ENCODE data around the gene FAM200B. TPM values are rescaled to one million over a fixed set of nuclear protein-coding genes. Genes with fewer than 3 reads are reported as not detected.

The FAM200B gene
- total and polyA plus RNA-seq, 2 experiments from 2014 or later, result 33.2 to 74.6 TPM

DNA sequence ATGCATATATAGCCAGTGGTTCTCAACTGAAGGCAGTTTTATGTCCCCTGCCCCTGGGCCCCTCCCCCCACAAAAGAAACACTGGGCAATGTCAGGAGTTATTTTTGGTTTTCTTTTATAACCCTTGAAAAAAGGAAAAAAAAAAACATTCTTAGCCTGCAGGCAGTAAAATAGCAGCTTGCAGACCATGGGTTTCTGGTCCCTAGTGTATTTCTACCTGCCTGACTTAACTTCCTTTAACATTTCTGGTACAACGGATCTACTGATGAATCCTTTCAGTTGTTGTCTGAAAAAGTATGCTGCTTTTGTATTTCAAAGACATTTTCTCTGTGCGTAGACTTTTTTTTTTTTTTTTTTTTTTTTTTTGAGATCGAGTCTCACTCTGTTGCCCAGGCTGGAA is 11.1 kb upstream of the FAM200B start:
- Histone ChIP-seq H3K27me3 (replicated peaks; ENCODE audit: insufficient read depth) (no peaks in the 10 kb centered on the region), H3K4me1 (ENCODE audit: insufficient read depth) (peaks cover 11% of the 10 kb centered on the region), H3K36me3 (ENCODE audit: low read depth) (peaks cover 8% of the 10 kb centered on the region; the same call in 1 of the 2 replicates), H3K9ac (no peak overlapping the region), H3K4me2 (ENCODE audit: unreplicated experiment) (no peak overlapping the region), H2AFZ (no peak overlapping the region), H4K20me1 (ENCODE audit: insufficient read depth) (no peaks in the 10 kb centered on the region), H3F3A (ENCODE audit: insufficient read depth) (no peaks in the 10 kb centered on the region), H3K4me3 (no peak overlapping the region), H3K27ac (no peak overlapping the region), H3K9me2 (ENCODE audit: insufficient read depth) (no peaks in the 10 kb centered on the region), H3K9me3 (ENCODE audit: low read depth) (no peaks in the 10 kb centered on the region), H3K79me2 (ENCODE audit: insufficient read depth) (peaks cover 74% of the 10 kb centered on the region)
- TF ChIP-seq EZH2 (IDR thresholded peaks at IDR 0.05; ENCODE audit: insufficient read depth, poor library complexity, severe bottlenecking), result no peak
- no peak for TF ChIP-seq EZH2phosphoT487 (IDR thresholded peaks at IDR 0.05; ENCODE audit: insufficient read depth, low read depth)
- in situ Hi-C loops (cut with MboI), result no loop called here
- WGBS, 2 experiments (ENCODE audit: low coverage in 1 of 2, low lambda C conversion rate in 2 of 2, missing lambda C conversion rate in 2 of 2), result 94 to 96% methylated on average over 2 to 3 of the region's 3 CpGs
- no peak for DNase-seq

DNA sequence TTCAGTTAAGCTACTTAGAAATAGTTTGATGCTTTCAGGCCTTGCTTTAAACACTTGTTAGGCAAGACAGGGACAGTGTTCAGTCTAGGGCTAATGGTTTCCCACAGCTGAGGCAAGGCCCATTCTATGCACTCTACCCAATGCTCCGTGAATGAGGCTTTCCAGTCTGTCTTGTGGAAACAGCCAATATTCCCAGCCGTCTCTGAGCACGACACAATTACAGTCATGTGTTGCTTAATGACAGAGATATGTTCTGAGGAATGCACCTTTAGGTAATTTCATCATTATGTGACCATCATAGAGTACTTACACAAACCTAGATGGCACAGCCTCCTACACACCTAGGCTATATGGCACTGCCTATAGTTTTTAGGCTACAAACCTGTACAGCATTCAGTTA is 9.5 kb upstream of the FAM200B start:
- H3K27me3 ChIP-seq (replicated peaks; ENCODE audit: insufficient read depth), result no peaks in the 10 kb centered on the region
- DNase-seq, result no peak
- H3K9ac ChIP-seq, result no peak overlapping the region
- H3K4me3 ChIP-seq, result no peak overlapping the region
- H3K79me2 ChIP-seq (ENCODE audit: insufficient read depth), result peaks cover 90% of the 10 kb centered on the region
- H4K20me1 ChIP-seq (ENCODE audit: insufficient read depth), result no peaks in the 10 kb centered on the region
- no peaks in the 10 kb centered on the region for H3K9me3 ChIP-seq (ENCODE audit: low read depth)
- H3F3A ChIP-seq (ENCODE audit: insufficient read depth), result no peaks in the 10 kb centered on the region
- no peak for TF ChIP-seq EZH2phosphoT487 (IDR thresholded peaks at IDR 0.05; ENCODE audit: insufficient read depth, low read depth)
- no peak for TF ChIP-seq EZH2 (IDR thresholded peaks at IDR 0.05; ENCODE audit: insufficient read depth, poor library complexity, severe bottlenecking)
- no peak overlapping the region for H2AFZ ChIP-seq
- H3K36me3 ChIP-seq (ENCODE audit: low read depth), result peaks cover 6% of the 10 kb centered on the region; the same call in 1 of the 2 replicates
- in situ Hi-C loops (cut with MboI), result no loop called here
- H3K27ac ChIP-seq, result no peak overlapping the region
- no peaks in the 10 kb centered on the region for H3K9me2 ChIP-seq (ENCODE audit: insufficient read depth)
- 0 out of 2 replicates have a peak, but pooled peaks cover under 1% of the 10 kb centered on the region for H3K4me1 ChIP-seq (ENCODE audit: insufficient read depth)
- WGBS, 2 experiments (ENCODE audit: low coverage in 1 of 2, low lambda C conversion rate in 2 of 2, missing lambda C conversion rate in 2 of 2), result 95 to 98% methylated on average over 3 of the region's 3 CpGs
- H3K4me2 ChIP-seq (ENCODE audit: unreplicated experiment), result no peak overlapping the region

DNA sequence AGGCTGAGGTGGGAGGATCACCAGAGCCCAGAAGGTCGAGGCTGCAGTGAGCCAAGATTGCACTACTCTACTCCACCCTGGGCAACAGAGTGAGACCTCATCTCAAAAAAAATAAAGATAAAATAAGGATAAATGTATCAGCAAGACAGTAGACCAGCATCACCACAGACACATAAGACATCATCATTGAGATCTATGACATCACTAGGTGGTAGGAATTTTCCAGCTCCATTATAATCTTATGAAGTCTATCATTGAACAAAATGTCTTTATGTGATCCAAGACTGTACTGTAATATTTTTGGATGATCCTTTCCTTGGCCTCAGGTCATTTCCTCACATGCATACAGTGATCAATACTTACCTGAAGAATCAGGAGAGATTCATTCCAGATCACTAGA is 8.3 kb upstream of the FAM200B start:
- TF ChIP-seq EZH2 (IDR thresholded peaks at IDR 0.05; ENCODE audit: insufficient read depth, poor library complexity, severe bottlenecking) (no peak), EZH2phosphoT487 (IDR thresholded peaks at IDR 0.05; ENCODE audit: insufficient read depth, low read depth) (no peak)
- no peaks in the 10 kb centered on the region for H3K27me3 ChIP-seq (replicated peaks; ENCODE audit: insufficient read depth)
- H3K27ac ChIP-seq, result no peak overlapping the region
- in situ Hi-C loops (cut with MboI), result no loop called here
- H3F3A ChIP-seq (ENCODE audit: insufficient read depth), result peaks cover 4% of the 10 kb centered on the region; the same call in 1 of the 2 replicates
- H3K9me2 ChIP-seq (ENCODE audit: insufficient read depth), result no peaks in the 10 kb centered on the region
- H3K36me3 ChIP-seq (ENCODE audit: low read depth), result no peaks in the 10 kb centered on the region
- no peak overlapping the region for H3K4me3 ChIP-seq
- no peaks in the 10 kb centered on the region for H3K9me3 ChIP-seq (ENCODE audit: low read depth)
- H4K20me1 ChIP-seq (ENCODE audit: insufficient read depth), result no peaks in the 10 kb centered on the region
- no peak overlapping the region for H3K4me2 ChIP-seq (ENCODE audit: unreplicated experiment)
- H2AFZ ChIP-seq, result no peak overlapping the region
- peaks cover 98% of the 10 kb centered on the region for H3K79me2 ChIP-seq (ENCODE audit: insufficient read depth)
- no peak for DNase-seq
- H3K9ac ChIP-seq, result no peak overlapping the region
- H3K4me1 ChIP-seq (ENCODE audit: insufficient read depth), result peaks cover 13% of the 10 kb centered on the region
- WGBS, 2 experiments (ENCODE audit: low coverage in 1 of 2, low lambda C conversion rate in 2 of 2, missing lambda C conversion rate in 2 of 2), result 94 to 100% methylated on average over 1 of the region's 1 CpG

DNA sequence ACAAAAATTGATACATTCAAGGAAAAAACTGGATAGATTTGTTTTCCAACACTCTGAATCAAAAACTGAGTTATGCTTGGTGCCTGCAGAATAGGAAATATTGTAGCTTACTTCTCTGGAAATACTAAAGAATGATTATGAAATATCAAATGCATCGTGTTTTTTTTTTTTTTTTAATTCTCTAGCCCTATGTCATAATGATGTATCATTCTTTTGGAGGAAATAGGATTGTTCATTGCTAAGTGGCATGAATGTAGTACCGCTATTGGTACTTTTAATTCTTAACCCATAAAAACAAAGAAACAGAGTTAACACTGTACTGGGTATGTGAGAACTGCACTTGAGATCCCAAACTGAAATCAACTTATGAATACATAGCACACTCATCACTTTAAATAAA is 7.6 kb upstream of the FAM200B start:
- Histone ChIP-seq H3K27ac (no peak overlapping the region), H3K4me1 (ENCODE audit: insufficient read depth) (peaks cover 18% of the 10 kb centered on the region), H2AFZ (no peak overlapping the region), H3K36me3 (ENCODE audit: low read depth) (no peaks in the 10 kb centered on the region), H3K79me2 (ENCODE audit: insufficient read depth) (peaks cover 98% of the 10 kb centered on the region), H3K27me3 (replicated peaks; ENCODE audit: insufficient read depth) (no peaks in the 10 kb centered on the region), H4K20me1 (ENCODE audit: insufficient read depth) (no peaks in the 10 kb centered on the region), H3F3A (ENCODE audit: insufficient read depth) (peaks cover 4% of the 10 kb centered on the region; the same call in 1 of the 2 replicates), H3K9me2 (ENCODE audit: insufficient read depth) (no peaks in the 10 kb centered on the region), H3K9me3 (ENCODE audit: low read depth) (no peaks in the 10 kb centered on the region), H3K4me2 (ENCODE audit: unreplicated experiment) (no peak overlapping the region), H3K9ac (no peak overlapping the region), H3K4me3 (no peak overlapping the region)
- WGBS, 2 experiments (ENCODE audit: low coverage in 1 of 2, low lambda C conversion rate in 2 of 2, missing lambda C conversion rate in 2 of 2), result 92 to 96% methylated on average over 2 of the region's 2 CpGs
- DNase-seq, result no peak
- in situ Hi-C loops (cut with MboI), result no loop called here
- no peak for TF ChIP-seq EZH2phosphoT487 (IDR thresholded peaks at IDR 0.05; ENCODE audit: insufficient read depth, low read depth)
- TF ChIP-seq EZH2 (IDR thresholded peaks at IDR 0.05; ENCODE audit: insufficient read depth, poor library complexity, severe bottlenecking), result no peak

DNA sequence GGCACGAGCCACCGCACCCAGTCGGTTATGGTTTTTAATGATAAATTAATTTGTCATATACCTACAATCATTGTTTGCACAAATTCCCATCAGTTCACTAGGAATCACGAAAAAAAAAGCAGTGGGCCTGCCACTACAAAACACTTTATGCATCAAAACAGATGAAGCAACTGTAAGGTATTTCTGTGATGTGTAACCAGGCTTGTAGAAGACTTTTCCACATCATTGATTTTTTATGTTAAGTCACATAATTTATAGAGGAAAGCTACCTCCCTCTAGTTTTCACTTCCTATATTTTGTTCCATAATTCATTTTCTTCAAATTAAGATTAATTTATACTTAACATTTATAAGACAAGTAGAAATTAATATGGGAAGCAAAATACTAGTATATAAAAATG is 6.7 kb upstream of the FAM200B start:
- H3K9me3 ChIP-seq (ENCODE audit: low read depth), result no peaks in the 10 kb centered on the region
- no peak for DNase-seq
- H3K79me2 ChIP-seq (ENCODE audit: insufficient read depth), result peaks cover 98% of the 10 kb centered on the region
- TF ChIP-seq EZH2phosphoT487 (IDR thresholded peaks at IDR 0.05; ENCODE audit: insufficient read depth, low read depth), result no peak
- no peak for TF ChIP-seq EZH2 (IDR thresholded peaks at IDR 0.05; ENCODE audit: insufficient read depth, poor library complexity, severe bottlenecking)
- H4K20me1 ChIP-seq (ENCODE audit: insufficient read depth), result no peaks in the 10 kb centered on the region
- in situ Hi-C loops (cut with MboI), result no loop called here
- H3K27ac ChIP-seq, result no peak overlapping the region
- WGBS, 2 experiments (ENCODE audit: low coverage in 1 of 2, low lambda C conversion rate in 2 of 2, missing lambda C conversion rate in 2 of 2), result 96 to 97% methylated on average over 4 of the region's 4 CpGs
- no peaks in the 10 kb centered on the region for H3K9me2 ChIP-seq (ENCODE audit: insufficient read depth)
- peaks cover 22% of the 10 kb centered on the region for H3K4me1 ChIP-seq (ENCODE audit: insufficient read depth)
- H3K36me3 ChIP-seq (ENCODE audit: low read depth), result no peaks in the 10 kb centered on the region
- peaks cover 4% of the 10 kb centered on the region; the same call in 1 of the 2 replicates for H3F3A ChIP-seq (ENCODE audit: insufficient read depth)
- H3K9ac ChIP-seq, result no peak overlapping the region
- no peak overlapping the region for H2AFZ ChIP-seq
- H3K4me2 ChIP-seq (ENCODE audit: unreplicated experiment), result no peak overlapping the region
- no peaks in the 10 kb centered on the region for H3K27me3 ChIP-seq (replicated peaks; ENCODE audit: insufficient read depth)
- H3K4me3 ChIP-seq, result no peak overlapping the region
